Esophagus muscularis mucosa (tissue), 4 donors: ENCODE results near the gene TEAD1. TPM values are rescaled to one million over a fixed set of nuclear protein-coding genes. Genes with fewer than 3 reads are reported as not detected.

Experiments used
- DNase-seq: peaks from one replicate; pipeline ENCODE4 v3.0.0-alpha.2; 2017; ENCODE audit errors: extremely low spot score
- H3K27ac ChIP-seq, 4 donors: fragments of 200-600 bp; sonication (generic); replicated peaks in 1 of 4; 1 replicate in 3 of 4; 2 replicates in 1 of 4; pipeline ENCODE4 v1.5.1; 2016 to 2019; ENCODE audit warnings: mild to moderate bottlenecking in 1 of 4
- H3K27me3 ChIP-seq, 4 donors: fragments of 200-600 bp; sonication (generic); one replicate each; pipeline versions ENCODE4 v1.5.1 to v1.6.0; 2016 to 2019
- H3K36me3 ChIP-seq, 4 donors: fragments of 200-600 bp; sonication (generic); one replicate each; pipeline ENCODE4 v1.5.1; 2016 to 2019
- H3K4me1 ChIP-seq, 4 donors: fragments of 200-600 bp; sonication (generic); one replicate each; pipeline ENCODE4 v1.5.1; 2016 to 2019
- H3K4me3 ChIP-seq, 4 donors: fragments of 200-600 bp; sonication (generic); 1 replicate in 2 of 4; 2 replicates in 2 of 4; pipeline ENCODE4 v1.5.1; 2016 to 2019; ENCODE audit warnings: mild to moderate bottlenecking in 4 of 4, moderate library complexity in 1 of 4
- H3K9me3 ChIP-seq, 4 donors: fragments of 200-600 bp; sonication (generic); 1 replicate in 3 of 4; 2 replicates in 1 of 4; pipeline ENCODE4 v1.5.1; 2016 to 2019
- EP300 ChIP-seq: sonication (generic); formaldehyde crosslinking; IDR thresholded peaks from one replicate; pipeline ENCODE4 v1.6.1; 2017; ENCODE audit warnings: antibody characterized with exemption
- POLR2A ChIP-seq: fragments of 450-650 bp; IDR thresholded peaks from one replicate; pipeline ENCODE4 v1.6.1; 2017; ENCODE audit warnings: antibody characterized with exemption, moderate library complexity, mild to moderate bottlenecking, low read depth
- POLR2AphosphoS5 ChIP-seq, 2 donors: sonication (generic); formaldehyde crosslinking; IDR thresholded peaks; one replicate each; pipeline ENCODE4 v1.6.1; 2017; ENCODE audit warnings: antibody characterized with exemption in 2 of 2
- WGBS: methylation state at CpG from one replicate; pipeline ENCODE4 v1.1.5; 2018; 5-methylcytosine and 5-hydroxymethylcytosine counted together
- intact Hi-C: fragments of 100-400 bp; cut with DNase I; formaldehyde crosslinking; loops from one replicate; pipeline ENCODE4 v1.15.1; 2023
- total RNA-seq, 4 donors: library from RNA; depleted of rRNA; stranded (reverse); fragments of >200 nt; gene quantifications; one replicate each; pipeline versions ENCODE4 v1.1.0 to v1.2.1, GENCODE V29; 2016
- TF ChIP-seq, protein P1 (sequence below), 3 experiments: fragments of 200-600 bp in 2 of 3; fragments of 450-650 bp in 1 of 3; sonication (generic) in 2 of 3; IDR thresholded peaks; one replicate each; pipeline ENCODE4 v1.5.1; 2017 to 2019; ENCODE audit warnings: antibody characterized with exemption in 3 of 3, mild to moderate bottlenecking in 2 of 3, moderate library complexity in 1 of 3

The TEAD1 gene
- total RNA-seq, 4 donors from 2014 or later = 147 to 307 (median 232) TPM

DNA sequence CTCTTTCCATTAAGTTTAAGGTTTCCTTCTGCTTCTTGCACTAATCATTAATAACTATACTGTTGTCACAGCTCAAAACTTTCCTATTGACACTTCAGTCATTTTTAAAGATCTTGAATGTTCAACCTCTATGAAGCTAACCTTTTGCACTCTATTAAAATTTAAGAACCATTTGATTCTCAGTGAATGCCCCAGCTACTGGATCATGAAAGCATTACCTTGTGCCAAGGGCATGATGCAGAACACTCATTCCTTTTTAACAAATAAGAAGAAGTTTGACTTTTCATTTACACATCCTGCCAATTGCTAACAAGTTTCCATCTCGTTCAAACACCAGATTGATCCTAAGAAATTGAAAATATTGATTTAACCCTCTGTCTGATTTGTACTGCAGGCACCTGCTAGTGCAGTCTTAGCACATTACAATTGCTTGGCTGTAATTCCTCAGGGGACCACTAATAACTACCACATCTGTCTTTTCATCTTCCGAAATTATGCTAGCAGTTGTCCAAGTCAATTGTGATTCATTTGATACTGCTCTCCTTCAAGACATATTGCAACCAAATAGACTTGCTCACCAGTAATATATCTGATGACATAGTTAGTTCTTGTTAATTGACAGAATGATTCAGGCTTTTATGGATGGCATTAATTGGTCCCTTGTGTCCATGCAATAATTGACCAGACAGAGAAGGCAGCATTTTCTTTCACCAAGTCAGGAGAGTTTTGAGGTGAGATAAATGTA lies 158.4 kb downstream of the TEAD1 start:
- Histone ChIP-seq H3K27ac (no peak overlapping the region), H3K36me3 (no peaks in the 10 kb centered on the region), H3K27me3 (no peaks in the 10 kb centered on the region), H3K4me1 (peaks cover 18 to 56% (median 41%) of the 10 kb centered on the region in 4 donors), H3K4me3 (no peak overlapping the region), H3K9me3 (no peaks in the 10 kb centered on the region)
- TF ChIP-seq POLR2A (no peak), POLR2AphosphoS5 (IDR thresholded peaks at IDR 0.05) (no peak), EP300 (no peak)
- TF ChIP-seq, protein P1, sequence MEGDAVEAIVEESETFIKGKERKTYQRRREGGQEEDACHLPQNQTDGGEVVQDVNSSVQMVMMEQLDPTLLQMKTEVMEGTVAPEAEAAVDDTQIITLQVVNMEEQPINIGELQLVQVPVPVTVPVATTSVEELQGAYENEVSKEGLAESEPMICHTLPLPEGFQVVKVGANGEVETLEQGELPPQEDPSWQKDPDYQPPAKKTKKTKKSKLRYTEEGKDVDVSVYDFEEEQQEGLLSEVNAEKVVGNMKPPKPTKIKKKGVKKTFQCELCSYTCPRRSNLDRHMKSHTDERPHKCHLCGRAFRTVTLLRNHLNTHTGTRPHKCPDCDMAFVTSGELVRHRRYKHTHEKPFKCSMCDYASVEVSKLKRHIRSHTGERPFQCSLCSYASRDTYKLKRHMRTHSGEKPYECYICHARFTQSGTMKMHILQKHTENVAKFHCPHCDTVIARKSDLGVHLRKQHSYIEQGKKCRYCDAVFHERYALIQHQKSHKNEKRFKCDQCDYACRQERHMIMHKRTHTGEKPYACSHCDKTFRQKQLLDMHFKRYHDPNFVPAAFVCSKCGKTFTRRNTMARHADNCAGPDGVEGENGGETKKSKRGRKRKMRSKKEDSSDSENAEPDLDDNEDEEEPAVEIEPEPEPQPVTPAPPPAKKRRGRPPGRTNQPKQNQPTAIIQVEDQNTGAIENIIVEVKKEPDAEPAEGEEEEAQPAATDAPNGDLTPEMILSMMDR (IDR thresholded peaks at IDR 0.05) = no peak
- DNase-seq = no peak
- WGBS = 70% methylated on average over 2 of the region's 2 CpGs
- intact Hi-C loops = no loop called here

DNA sequence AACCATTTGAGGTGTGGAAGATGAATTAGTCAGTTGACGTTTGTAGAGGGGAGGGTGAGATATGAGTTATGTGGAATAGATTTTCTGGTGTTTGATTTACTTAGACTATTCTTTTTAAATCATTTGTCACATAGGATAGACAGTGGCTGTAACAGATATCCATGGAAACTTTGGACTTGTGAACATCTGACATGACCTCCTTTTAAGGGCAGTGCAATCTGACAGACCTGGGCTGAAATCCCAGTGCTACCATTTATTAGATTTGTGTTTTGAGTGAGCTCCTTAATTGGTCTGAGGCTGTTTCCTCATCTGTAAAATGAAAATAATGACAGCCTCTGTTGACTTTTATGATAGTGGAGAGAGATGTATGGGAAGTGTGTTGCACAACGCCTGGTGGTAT lies 159.9 kb downstream of the TEAD1 start:
- H3K27ac ChIP-seq = no peak overlapping the region
- peaks cover 6 to 48% (median 30%) of the 10 kb centered on the region in 4 donors for H3K4me1 ChIP-seq
- DNase-seq = no peak

DNA sequence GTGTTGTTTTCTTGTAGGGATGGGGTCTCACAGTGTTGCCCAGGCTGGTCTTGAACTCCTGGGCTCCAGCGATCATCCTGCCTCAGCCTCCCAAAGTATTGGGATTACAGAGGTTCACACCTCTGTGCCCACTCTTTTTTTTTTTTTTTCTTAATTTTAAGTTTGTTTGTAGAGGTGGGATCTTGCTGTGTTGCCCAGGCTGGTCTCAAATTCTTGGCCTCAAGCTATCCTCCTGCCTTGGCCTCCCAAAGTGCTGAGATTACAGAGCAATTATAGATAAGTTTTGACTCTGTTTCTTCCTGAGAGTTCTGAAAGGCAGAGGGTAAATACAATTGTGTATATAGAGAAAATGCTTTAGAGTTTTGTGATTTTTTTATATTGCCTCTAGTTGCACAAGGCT lies 160.4 kb downstream of the TEAD1 start:
- H3K9me3 ChIP-seq = no peaks in the 10 kb centered on the region
- no peaks in the 10 kb centered on the region for H3K36me3 ChIP-seq
- H3K27ac ChIP-seq = no peak overlapping the region
- 95% methylated on average over 1 of the region's 1 CpG for WGBS
- DNase-seq = no peak
- H3K4me3 ChIP-seq = no peak overlapping the region
- intact Hi-C loops = no loop called here
- no peaks in the 10 kb centered on the region for H3K27me3 ChIP-seq
- TF ChIP-seq, protein P1 (IDR thresholded peaks at IDR 0.05) = no peak
- TF ChIP-seq POLR2AphosphoS5 (IDR thresholded peaks at IDR 0.05) = no peak
- TF ChIP-seq EP300 = no peak
- no peak for TF ChIP-seq POLR2A
- peaks cover 5 to 47% (median 26%) of the 10 kb centered on the region in 4 donors for H3K4me1 ChIP-seq

More for the DNA sequence above, 159.9 kb downstream of the TEAD1 start:
- intact Hi-C loops = no loop called here
- Histone ChIP-seq H3K36me3 (no peaks in the 10 kb centered on the region), H3K4me3 (no peak overlapping the region), H3K9me3 (no peaks in the 10 kb centered on the region), H3K27me3 (no peaks in the 10 kb centered on the region)
- 63% methylated on average over 2 of the region's 2 CpGs for WGBS
- TF ChIP-seq EP300 = no peak
- TF ChIP-seq POLR2AphosphoS5 (IDR thresholded peaks at IDR 0.05) = no peak
- TF ChIP-seq POLR2A = no peak
- TF ChIP-seq, protein P1 (IDR thresholded peaks at IDR 0.05) = no peak

- no peak overlapping the region for H3K4me3 ChIP-seq
- intact Hi-C loops = no loop called here
- no peak overlapping the region for H3K27ac ChIP-seq
- no peak for TF ChIP-seq POLR2AphosphoS5 (IDR thresholded peaks at IDR 0.05)
- no peak for TF ChIP-seq EP300
- TF ChIP-seq, protein P1 (IDR thresholded peaks at IDR 0.05) = no peak
- no peak for TF ChIP-seq POLR2A
- H3K36me3 ChIP-seq = no peaks in the 10 kb centered on the region
- peaks cover 5 to 40% (median 22%) of the 10 kb centered on the region in 4 donors for H3K4me1 ChIP-seq
- DNase-seq = no peak
- no peaks in the 10 kb centered on the region for H3K9me3 ChIP-seq
- 90% methylated on average over 11 of the region's 11 CpGs for WGBS
- no peaks in the 10 kb centered on the region for H3K27me3 ChIP-seq
Observed at GRCh38 chr11:12835286-12835685, 161.1 kb downstream of the TEAD1 start.
